ENCODE measurements around the gene KCNQ2.

Gene KCNQ2

DNA sequence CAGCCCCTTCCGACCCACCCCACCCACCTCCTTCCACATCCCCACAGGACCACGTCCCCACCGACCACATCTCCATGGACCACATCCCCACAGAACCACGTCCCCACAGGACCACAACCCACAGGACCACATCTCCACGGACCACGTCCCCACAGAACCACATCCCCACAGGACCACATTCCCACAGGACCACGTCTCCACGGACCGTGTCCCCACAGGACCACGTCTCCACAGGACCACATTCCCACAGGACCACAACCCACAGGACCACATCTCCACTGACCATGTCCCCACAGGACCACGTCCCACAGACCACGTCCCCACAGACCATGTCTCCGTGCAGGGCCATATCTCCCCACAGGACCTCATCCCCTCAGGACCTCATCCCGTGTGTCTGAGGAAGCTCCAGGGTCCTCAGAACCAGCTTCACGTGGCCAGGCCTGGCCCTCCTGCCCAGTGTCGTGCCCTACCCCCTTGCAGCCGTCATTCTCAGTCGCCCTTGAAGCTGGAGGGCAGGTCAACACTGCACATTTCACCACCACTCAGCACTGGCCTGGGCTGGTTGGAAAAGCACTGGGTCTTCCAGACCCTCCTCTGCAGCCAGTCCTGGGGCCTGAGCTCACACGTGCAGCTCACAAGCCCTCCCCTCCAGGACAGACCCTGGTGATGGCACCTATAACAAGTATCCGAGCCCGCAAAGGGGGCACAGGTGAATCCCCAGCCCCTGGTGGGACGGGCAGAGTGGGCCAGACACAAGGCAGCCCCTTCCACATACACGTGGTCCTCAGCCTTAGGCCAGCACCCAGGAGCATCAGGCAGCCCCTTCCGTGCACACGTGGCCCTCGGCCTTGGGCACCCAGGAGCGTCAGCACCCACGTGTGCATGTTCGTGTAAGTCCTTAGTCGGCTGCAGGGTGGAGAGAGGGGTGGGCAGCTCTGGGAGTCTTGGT lies 115.2 kb downstream of the KCNQ2 start:
- TF ChIP-seq TAF1 (IDR thresholded peaks at IDR 0.05; ENCODE audit: borderline replicate concordance, low read depth, low read length): no peak
- no peak for TF ChIP-seq POLR2AphosphoS5 (IDR thresholded peaks at IDR 0.05; ENCODE audit: low read depth, low read length)
- no peak for TF ChIP-seq POLR2A (IDR thresholded peaks at IDR 0.05; ENCODE audit: low read depth, low read length)
- FAIRE-seq: no peak
- DNase-seq (ENCODE audit: insufficient read length): no peak

DNA sequence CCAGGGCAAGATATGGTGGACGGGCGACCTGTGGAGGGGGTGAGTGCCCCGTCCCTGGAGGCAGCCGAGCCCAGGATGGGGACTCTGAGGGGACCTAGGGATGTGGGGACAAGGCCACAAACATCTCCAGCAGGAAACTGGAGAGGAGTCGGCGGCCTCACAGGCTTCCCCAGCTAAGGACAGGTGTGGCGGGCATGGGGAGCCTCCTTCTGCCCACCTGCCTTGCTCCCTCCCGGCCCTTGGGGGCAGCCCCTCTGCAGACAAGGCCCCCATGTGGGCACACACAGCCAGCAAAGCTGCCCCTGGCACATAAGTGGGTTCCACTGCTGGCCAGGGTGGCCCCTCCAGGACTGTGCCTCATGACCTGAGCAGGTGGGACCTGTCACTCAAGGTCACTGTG lies 115.9 kb downstream of the KCNQ2 start:
- TF ChIP-seq POLR2A (IDR thresholded peaks at IDR 0.05; ENCODE audit: low read depth, low read length) (no peak), POLR2AphosphoS5 (IDR thresholded peaks at IDR 0.05; ENCODE audit: low read depth, low read length) (no peak), TAF1 (IDR thresholded peaks at IDR 0.05; ENCODE audit: borderline replicate concordance, low read depth, low read length) (no peak)
- DNase-seq (ENCODE audit: insufficient read length) (no peak), FAIRE-seq (no peak)

DNA sequence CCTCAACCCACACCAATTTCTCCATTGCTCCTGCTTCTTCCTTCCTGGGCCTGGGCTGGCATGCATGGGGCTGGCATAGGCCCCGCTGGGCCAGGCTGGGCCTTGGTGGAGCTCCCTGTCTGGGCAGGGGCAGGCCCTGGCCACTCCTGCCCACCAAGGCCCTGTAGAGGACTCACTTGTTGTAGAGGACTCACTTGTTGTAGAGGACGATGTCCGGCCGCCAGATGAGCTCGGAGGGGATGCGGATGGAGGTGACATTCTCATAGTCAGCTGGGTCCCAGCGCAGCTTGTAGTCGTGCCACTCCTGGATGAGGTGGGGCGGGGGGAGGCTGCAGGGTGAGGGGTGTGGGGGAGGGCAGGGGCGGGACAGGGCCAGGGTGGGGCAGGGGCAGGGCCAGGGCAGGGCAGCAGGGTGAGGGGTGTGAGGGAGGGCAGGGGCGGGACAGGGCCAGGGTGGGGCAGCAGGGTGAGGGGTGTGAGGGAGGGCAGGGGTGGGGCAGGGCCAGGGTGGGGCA lies 116.6 kb downstream of the KCNQ2 start:
- TF ChIP-seq TAF1 (IDR thresholded peaks at IDR 0.05; ENCODE audit: borderline replicate concordance, low read depth, low read length) (no peak), POLR2AphosphoS5 (IDR thresholded peaks at IDR 0.05; ENCODE audit: low read depth, low read length) (no peak), POLR2A (IDR thresholded peaks at IDR 0.05; ENCODE audit: low read depth, low read length) (no peak)
- FAIRE-seq (no peak), DNase-seq (ENCODE audit: insufficient read length) (no peak)

DNA sequence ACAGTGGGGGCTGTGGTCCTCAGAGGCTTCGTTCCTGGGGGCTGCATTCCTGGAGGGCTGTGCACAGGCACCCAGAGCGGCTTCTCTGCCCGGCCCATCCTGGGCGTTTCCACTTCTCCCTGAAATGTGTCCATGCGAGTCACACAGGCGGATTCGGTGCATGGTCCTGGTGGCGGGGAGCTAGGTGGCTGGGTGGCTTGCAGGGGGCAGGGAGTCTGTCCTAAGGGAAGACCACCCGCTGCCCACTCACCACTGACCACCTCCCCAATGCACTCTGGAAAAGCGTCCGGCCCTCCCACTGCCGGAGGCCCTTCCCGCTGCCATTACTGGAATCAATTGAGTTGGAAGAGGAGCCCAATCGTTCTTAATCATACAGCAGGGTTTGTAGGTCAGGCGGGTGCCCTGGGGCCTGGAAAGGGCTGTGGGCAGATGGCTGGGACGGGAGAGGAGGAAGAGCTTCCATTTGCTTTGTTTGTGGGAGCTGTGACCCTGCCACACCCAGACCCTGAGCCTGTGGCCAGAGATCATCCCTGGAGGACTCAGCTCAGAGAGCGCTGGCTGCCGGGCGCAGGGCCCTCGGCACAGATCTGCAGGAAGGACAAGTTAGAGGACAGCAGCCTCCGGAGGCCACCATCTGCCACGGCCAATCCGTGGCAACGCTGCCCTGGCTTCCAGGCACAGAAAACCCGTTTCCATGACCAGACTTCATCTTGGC lies 117.7 kb downstream of the KCNQ2 start:
- FAIRE-seq: no peak
- no peak for DNase-seq (ENCODE audit: insufficient read length)
- TF ChIP-seq TAF1 (IDR thresholded peaks at IDR 0.05; ENCODE audit: borderline replicate concordance, low read depth, low read length): no peak
- no peak for TF ChIP-seq POLR2AphosphoS5 (IDR thresholded peaks at IDR 0.05; ENCODE audit: low read depth, low read length)

DNA sequence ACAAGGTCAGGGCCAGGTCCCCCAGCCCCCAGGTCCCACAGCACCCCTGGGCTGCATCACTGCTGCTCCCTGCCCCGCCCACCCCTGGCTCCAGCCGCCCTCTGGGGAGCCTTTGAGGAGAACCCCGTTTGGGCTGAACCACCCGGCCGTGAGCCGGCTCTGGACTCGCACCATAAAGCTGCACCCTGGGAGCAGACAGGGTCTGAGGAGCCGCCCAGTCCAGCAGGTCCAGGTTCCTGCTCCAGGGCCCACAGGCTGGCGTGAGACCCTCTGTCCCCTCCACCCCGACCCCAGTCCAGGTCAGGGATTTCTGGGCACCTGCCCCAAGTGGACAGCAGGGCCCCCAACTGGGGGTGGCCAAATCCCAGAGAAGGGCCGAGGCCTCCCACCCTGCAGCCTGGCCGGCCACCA lies 119.6 kb downstream of the KCNQ2 start:
- FAIRE-seq (no peak), DNase-seq (ENCODE audit: insufficient read length) (no peak)
- TF ChIP-seq POLR2A (IDR thresholded peaks at IDR 0.05; ENCODE audit: low read depth, low read length) (no peak), TAF1 (IDR thresholded peaks at IDR 0.05; ENCODE audit: borderline replicate concordance, low read depth, low read length) (no peak), POLR2AphosphoS5 (IDR thresholded peaks at IDR 0.05; ENCODE audit: low read depth, low read length) (no peak)

DNA sequence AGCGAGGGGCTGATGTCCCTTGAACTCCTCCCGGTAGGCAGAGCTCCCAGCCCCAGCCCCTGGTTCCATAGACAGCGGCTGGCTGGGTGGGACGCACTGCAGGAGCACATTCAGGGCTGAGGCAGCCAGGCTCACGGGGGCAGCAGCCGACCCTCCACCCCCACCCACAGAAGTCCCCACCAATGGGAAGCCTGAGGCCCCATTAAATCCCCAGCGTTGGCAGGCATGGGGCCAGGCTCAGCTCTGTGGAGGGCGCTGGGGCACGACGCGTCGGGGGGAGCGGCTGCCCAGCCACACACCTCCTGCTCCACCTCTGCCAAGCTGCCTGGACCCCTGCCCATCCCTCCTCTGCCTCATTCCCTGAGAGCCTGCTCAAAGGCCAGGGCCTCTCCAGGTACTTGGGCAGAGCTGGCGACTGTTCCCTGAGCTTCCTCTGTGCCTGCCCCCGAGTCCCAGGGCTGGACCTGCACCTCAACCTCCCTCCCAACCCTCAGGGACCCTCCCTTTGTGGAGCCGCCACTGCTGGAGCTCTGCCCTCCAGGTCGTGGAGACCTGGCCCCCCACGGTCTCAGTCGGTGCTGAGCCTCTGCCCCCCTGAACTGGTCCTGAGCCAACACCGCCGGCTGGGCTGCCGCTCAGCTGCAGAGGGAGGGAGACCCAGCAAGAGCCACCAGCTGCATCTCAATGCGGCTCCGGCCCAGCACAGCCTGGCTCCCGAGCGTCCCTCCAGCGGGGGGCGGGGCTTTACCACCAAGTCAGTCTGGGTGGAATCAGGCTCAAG lies 120.5 kb downstream of the KCNQ2 start:
- no peak for TF ChIP-seq POLR2AphosphoS5 (IDR thresholded peaks at IDR 0.05; ENCODE audit: low read depth, low read length)
- TF ChIP-seq TAF1 (IDR thresholded peaks at IDR 0.05; ENCODE audit: borderline replicate concordance, low read depth, low read length): no peak
- TF ChIP-seq POLR2A (IDR thresholded peaks at IDR 0.05; ENCODE audit: low read depth, low read length): no peak
- DNase-seq (ENCODE audit: insufficient read length): no peak
- FAIRE-seq: no peak

DNA sequence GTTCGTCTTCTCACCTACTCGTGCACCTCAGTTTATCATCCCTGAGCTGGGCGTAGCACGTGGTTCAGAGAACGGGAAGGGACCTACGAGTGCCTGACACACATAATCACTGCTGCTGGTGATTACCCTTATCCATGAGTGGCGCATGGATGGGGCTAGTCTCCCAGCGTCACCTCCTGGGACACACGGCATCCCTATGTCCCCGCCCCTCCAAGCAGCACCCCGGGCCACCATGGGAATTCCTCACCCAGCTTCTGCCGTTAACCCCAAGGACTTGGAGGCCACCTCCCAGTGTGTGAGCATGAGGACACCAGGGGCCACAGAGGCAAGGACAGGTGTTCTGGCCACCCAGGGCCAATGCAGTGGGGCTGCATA lies 121.1 kb downstream of the KCNQ2 start:
- DNase-seq (ENCODE audit: insufficient read length) (no peak), FAIRE-seq (no peak)
- TF ChIP-seq POLR2A (IDR thresholded peaks at IDR 0.05; ENCODE audit: low read depth, low read length): no peak
- no peak for TF ChIP-seq TAF1 (IDR thresholded peaks at IDR 0.05; ENCODE audit: borderline replicate concordance, low read depth, low read length)
- no peak for TF ChIP-seq POLR2AphosphoS5 (IDR thresholded peaks at IDR 0.05; ENCODE audit: low read depth, low read length)

DNA sequence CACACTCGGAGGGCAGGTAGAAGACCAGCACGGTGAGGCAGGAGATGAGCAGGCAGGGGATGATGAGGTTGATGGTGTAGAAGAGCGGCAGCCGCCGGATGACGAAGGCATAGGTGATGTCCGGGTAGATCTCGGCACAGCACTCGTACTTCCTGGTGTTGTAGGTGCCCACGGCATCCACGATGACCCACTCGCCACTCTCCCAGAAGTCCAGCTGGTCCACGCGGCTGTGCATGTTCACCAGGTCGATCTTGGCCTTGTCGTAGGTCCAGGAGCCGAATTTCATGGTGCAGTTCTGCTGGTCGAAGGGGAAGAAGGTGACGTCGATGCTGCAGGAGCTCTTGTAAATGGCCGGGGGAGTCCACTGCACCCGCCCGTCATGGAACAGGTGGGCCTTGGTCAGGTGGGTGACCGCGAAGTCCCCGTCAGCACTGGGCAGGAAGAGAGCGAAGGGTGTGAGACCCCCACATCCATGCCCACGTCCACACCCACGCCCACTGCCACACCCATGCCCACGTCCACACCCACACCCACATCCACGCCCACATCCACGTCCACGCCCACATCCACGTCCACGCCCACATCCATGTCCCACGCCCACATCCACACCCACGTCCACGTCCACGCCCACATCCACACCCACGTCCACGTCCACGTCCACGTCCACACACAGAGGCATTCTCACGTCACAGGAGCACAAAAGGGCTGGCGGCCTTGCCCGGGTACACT lies 121.7 kb downstream of the KCNQ2 start:
- TF ChIP-seq POLR2AphosphoS5 (IDR thresholded peaks at IDR 0.05; ENCODE audit: low read depth, low read length): no peak
- TF ChIP-seq POLR2A (IDR thresholded peaks at IDR 0.05; ENCODE audit: low read depth, low read length): no peak
- no peak for TF ChIP-seq TAF1 (IDR thresholded peaks at IDR 0.05; ENCODE audit: borderline replicate concordance, low read depth, low read length)
- DNase-seq (ENCODE audit: insufficient read length) (no peak), FAIRE-seq (no peak)
